Fibroblast of villous mesenchyme (primary cell): Measurements from ENCODE around the gene PRRG4. TPM values are rescaled to one million over a fixed set of nuclear protein-coding genes. Genes with fewer than 3 reads are reported as not detected.
A peak's percentile ranks its signal among the peaks of the same experiment; 100 is the strongest.
"Not testable (repeated sequence)": the region's sequence is repeated elsewhere in the genome, so short reads cannot be mapped to it uniquely, and the experiment has no call there.

Source experiments
- DNase-seq: peaks from one replicate; pipeline ENCODE4 v3.0.0-alpha.2; 2010; ENCODE audit warnings: low read depth
- H3K4me3 ChIP-seq: 2 replicates; pipeline ENCODE4 v1.5.1; 2011; ENCODE audit warnings: low read depth, mild to moderate bottlenecking, low read length
- total RNA-seq: library from RNA; depleted of rRNA; stranded (reverse); fragments of >200 nt; gene quantifications from 2 replicates; pipeline ENCODE4 v1.2.3, GENCODE V29; 2012
- TF ChIP-seq, protein P1 (sequence below): IDR thresholded peaks from 2 replicates; pipeline ENCODE4 v1.5.1; 2012; ENCODE audit warnings: low read depth, mild to moderate bottlenecking, low read length; ENCODE audit not compliant: insufficient read depth

PRRG4 gene
- total RNA-seq, 1 donor, result under 0.01 TPM

- TF ChIP-seq, protein P1, sequence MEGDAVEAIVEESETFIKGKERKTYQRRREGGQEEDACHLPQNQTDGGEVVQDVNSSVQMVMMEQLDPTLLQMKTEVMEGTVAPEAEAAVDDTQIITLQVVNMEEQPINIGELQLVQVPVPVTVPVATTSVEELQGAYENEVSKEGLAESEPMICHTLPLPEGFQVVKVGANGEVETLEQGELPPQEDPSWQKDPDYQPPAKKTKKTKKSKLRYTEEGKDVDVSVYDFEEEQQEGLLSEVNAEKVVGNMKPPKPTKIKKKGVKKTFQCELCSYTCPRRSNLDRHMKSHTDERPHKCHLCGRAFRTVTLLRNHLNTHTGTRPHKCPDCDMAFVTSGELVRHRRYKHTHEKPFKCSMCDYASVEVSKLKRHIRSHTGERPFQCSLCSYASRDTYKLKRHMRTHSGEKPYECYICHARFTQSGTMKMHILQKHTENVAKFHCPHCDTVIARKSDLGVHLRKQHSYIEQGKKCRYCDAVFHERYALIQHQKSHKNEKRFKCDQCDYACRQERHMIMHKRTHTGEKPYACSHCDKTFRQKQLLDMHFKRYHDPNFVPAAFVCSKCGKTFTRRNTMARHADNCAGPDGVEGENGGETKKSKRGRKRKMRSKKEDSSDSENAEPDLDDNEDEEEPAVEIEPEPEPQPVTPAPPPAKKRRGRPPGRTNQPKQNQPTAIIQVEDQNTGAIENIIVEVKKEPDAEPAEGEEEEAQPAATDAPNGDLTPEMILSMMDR, result no peak
- DNase-seq, result no peak
Measured at GRCh38 chr11:32881286-32881685, 51.6 kb downstream of the PRRG4 start.

GRCh38 chr11:32883421-32883820, 53.7 kb downstream of the PRRG4 start:
- no peak overlapping the region for H3K4me3 ChIP-seq
- DNase-seq, result no peak
- TF ChIP-seq, protein P1, result no peak

More at GRCh38 chr11:32881286-32881685, 51.6 kb downstream of the PRRG4 start:
- no peak overlapping the region for H3K4me3 ChIP-seq

GRCh38 chr11:32884023-32884422, 54.3 kb downstream of the PRRG4 start:
- TF ChIP-seq, protein P1, result no peak
- H3K4me3 ChIP-seq, result no peak overlapping the region
- DNase-seq, result no peak

GRCh38 chr11:32884770-32885384, 55.1 kb downstream of the PRRG4 start:
- TF ChIP-seq, protein P1, result peak; percentile 55
- DNase-seq, result peak; percentile 22
- H3K4me3 ChIP-seq, result no peak overlapping the region

GRCh38 chr11:32885556-32885955, 55.8 kb downstream of the PRRG4 start:
- H3K4me3 ChIP-seq, result no peak overlapping the region
- TF ChIP-seq, protein P1, result no peak
- no peak for DNase-seq

DNA sequence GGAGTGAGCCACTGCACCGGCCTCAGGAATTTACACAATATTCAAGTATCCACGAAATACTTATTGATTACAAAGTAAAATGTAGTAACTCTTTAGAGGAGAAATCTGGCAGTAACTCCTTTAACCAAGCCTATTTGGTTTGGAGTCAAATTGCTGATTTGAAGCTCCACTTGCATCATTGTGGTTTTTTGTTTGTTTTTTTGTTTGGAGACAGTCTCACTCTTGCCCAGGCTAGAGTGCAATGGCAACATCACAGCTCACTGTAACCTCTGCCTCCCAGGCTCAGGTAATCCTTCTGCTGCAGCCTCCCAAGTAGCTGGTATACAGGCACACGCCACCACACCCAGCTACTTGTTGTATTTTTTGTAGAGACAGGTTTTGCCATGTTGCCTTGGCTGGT, 56.5 kb downstream of the PRRG4 start:
- TF ChIP-seq, protein P1, result no peak
- H3K4me3 ChIP-seq, result no peak overlapping the region
- no peak for DNase-seq

- not testable (repeated sequence) for H3K4me3 ChIP-seq, DNase-seq
Measured at GRCh38 chr11:32887707-32888383, 58.1 kb downstream of the PRRG4 start.

GRCh38 chr11:32888384-32888710, 58.6 kb downstream of the PRRG4 start:
- DNase-seq, H3K4me3 ChIP-seq: not testable (repeated sequence)
